B cell (primary cell): Measurements from ENCODE around the gene BARX1. TPM values are rescaled to one million over a fixed set of nuclear protein-coding genes. Genes with fewer than 3 reads are reported as not detected.

Experiments
- ATAC-seq: fragments of 200-7000 bp; cut with Tn5 transposase; one replicate; pipeline ENCODE4 v1.10.0; 2021; ENCODE audit warnings: low read depth, mild to moderate bottlenecking, moderate number of reproducible peaks, moderate library complexity
- CTCF ChIA-PET: fragments of 350-600 bp; sonication (Branson Sonifier 250); formaldehyde crosslinking; loops from one replicate; lab custom pipeline; 2021; ENCODE audit warnings: antibody characterized with exemption, inconsistent platforms; lab: Charles Lee
- POLR2A ChIA-PET: fragments of 350-600 bp; sonication (Branson Sonifier 250); formaldehyde crosslinking; loops from one replicate; lab custom pipeline; 2021; ENCODE audit warnings: antibody characterized with exemption; lab: Charles Lee
- DNase-seq: peaks from one replicate; pipeline ENCODE4 v3.0.0; 2013
- H2AFZ ChIP-seq: 2 replicates; pipeline ENCODE4 v1.6.1; 2012; ENCODE audit warnings: mild to moderate bottlenecking, low read depth, low read length; ENCODE audit not compliant: insufficient read depth, poor library complexity, severe bottlenecking
- H3K27ac ChIP-seq, 2 donors: 1 replicate in 1 of 2; 2 replicates in 1 of 2; pipeline ENCODE4 v1.5.1; 2012 to 2013; ENCODE audit warnings: low read length in 2 of 2, mild to moderate bottlenecking in 2 of 2, moderate library complexity in 1 of 2
- H3K27me3 ChIP-seq, 4 experiments: fragments of 200-600 bp in 1 of 4; sonication (generic) in 1 of 4; replicated peaks in 1 of 4; 1 replicate in 2 of 4; 2 replicates in 2 of 4; pipeline versions ENCODE4 v1.6.1 to v1.7.0; 2013 to 2016; ENCODE audit warnings: low read length in 3 of 4, mild to moderate bottlenecking in 2 of 4, mixed read lengths in 1 of 4, moderate library complexity in 1 of 4; ENCODE audit not compliant: insufficient read depth in 4 of 4, control insufficient read depth in 3 of 4; ENCODE audit errors: control extremely low read depth in 1 of 4
- H3K36me3 ChIP-seq, 2 experiments: replicated peaks in 1 of 2; 1 replicate in 1 of 2; 2 replicates in 1 of 2; pipeline versions ENCODE4 v1.6.1 to v1.7.1; 2013; ENCODE audit warnings: low read length in 1 of 2; ENCODE audit not compliant: insufficient read depth in 2 of 2, control insufficient read depth in 1 of 2; ENCODE audit errors: control extremely low read depth in 1 of 2, extremely low read depth in 1 of 2
- H3K4me1 ChIP-seq, 2 donors: fragments of 200-600 bp in 1 of 2; sonication (generic) in 1 of 2; 1 replicate in 1 of 2; 2 replicates in 1 of 2; pipeline versions ENCODE4 v1.5.1 to v1.6.1; 2013 to 2017; ENCODE audit warnings: low read length in 2 of 2; ENCODE audit not compliant: control insufficient read depth in 2 of 2, insufficient read depth in 2 of 2
- H3K4me2 ChIP-seq: replicated peaks from 2 replicates; pipeline ENCODE3; 2012; ENCODE audit warnings: mild to moderate bottlenecking, low read depth, low read length; ENCODE audit not compliant: poor library complexity, severe bottlenecking
- H3K4me3 ChIP-seq, 5 experiments: fragments of 200-600 bp in 1 of 5; sonication (generic) in 1 of 5; 1 replicate in 3 of 5; 2 replicates in 2 of 5; pipeline versions ENCODE4 v1.5.1 to v1.7.0; 2011 to 2016; ENCODE audit warnings: low read length in 4 of 5, mild to moderate bottlenecking in 4 of 5, low read depth in 2 of 5, control low read depth in 1 of 5, moderate library complexity in 1 of 5; ENCODE audit not compliant: insufficient read depth in 1 of 5; ENCODE audit errors: control extremely low read depth in 1 of 5, extremely low read depth in 1 of 5
- H3K79me2 ChIP-seq: fragments of 200-600 bp; sonication (generic); one replicate; pipeline ENCODE4 v1.6.0; 2016; ENCODE audit warnings: low read length; ENCODE audit not compliant: control insufficient read depth, insufficient read depth
- H3K9ac ChIP-seq: fragments of 200-600 bp; sonication (generic); 2 replicates; pipeline ENCODE4 v1.6.1; 2017; ENCODE audit warnings: mild to moderate bottlenecking, low read length, moderate library complexity
- H3K9me3 ChIP-seq, 3 donors: one replicate each; pipeline versions ENCODE4 v1.6.1 to v1.7.1; 2013; ENCODE audit warnings: low read length in 2 of 3; ENCODE audit not compliant: control insufficient read depth in 2 of 3, insufficient read depth in 1 of 3; ENCODE audit errors: control extremely low read depth in 1 of 3
- H4K20me1 ChIP-seq: 2 replicates; pipeline ENCODE4 v1.6.0; 2012; ENCODE audit warnings: mild to moderate bottlenecking, low read length; ENCODE audit not compliant: insufficient read depth, control insufficient read depth, poor library complexity, severe bottlenecking
- H3K27ac Mint-ChIP-seq: one replicate; pipeline ENCODE4 v1.8.0; 2021; ENCODE audit warnings: mixed read lengths
- H3K27me3 Mint-ChIP-seq: one replicate; pipeline ENCODE4 v1.8.0; 2021; ENCODE audit warnings: mixed read lengths
- H3K4me1 Mint-ChIP-seq: one replicate; pipeline ENCODE4 v1.8.0; 2021; ENCODE audit warnings: mixed read lengths
- H3K4me3 Mint-ChIP-seq: one replicate; pipeline ENCODE4 v1.8.0; 2021; ENCODE audit warnings: mixed read lengths
- H3K9me3 Mint-ChIP-seq: one replicate; pipeline ENCODE4 v1.8.0; 2022; ENCODE audit warnings: mixed read lengths; ENCODE audit not compliant: insufficient read depth
- CTCF ChIP-seq: fragments of 200-600 bp; IDR thresholded peaks from one replicate; pipeline ENCODE4 v1.8.0; 2022; ENCODE audit warnings: antibody characterized with exemption, mild to moderate bottlenecking
- EZH2 ChIP-seq: IDR thresholded peaks from 2 replicates; pipeline ENCODE4 v1.6.1; 2012; ENCODE audit warnings: borderline replicate concordance, low read depth, mild to moderate bottlenecking, moderate library complexity, low read length; ENCODE audit not compliant: insufficient read depth, poor library complexity, severe bottlenecking
- WGBS: methylation state at CpG from one replicate; pipeline ENCODE4 v1.1.5; 2013; ENCODE audit warnings: missing lambda C conversion rate; ENCODE audit not compliant: insufficient coverage; 5-methylcytosine and 5-hydroxymethylcytosine counted together
- intact Hi-C: fragments of 100-400 bp; cut with micrococcal nuclease; formaldehyde crosslinking; loops from one replicate; pipeline ENCODE4 v1.10.0; 2022
- polyA plus RNA-seq: library from polyadenylated mRNA; depleted of rRNA; stranded (reverse); fragments of >200 nt; gene quantifications from 2 replicates; pipeline ENCODE4 v1.2.3, GENCODE V29; 2012
- total RNA-seq, 2 donors: library from RNA; stranded (reverse); fragments of 120-200 nt in 1 of 2; gene quantifications; 1 replicate in 1 of 2; 2 replicates in 1 of 2; pipeline versions ENCODE4 v1.2.3 to v1.2.4, GENCODE V29; 2013 to 2022

Gene BARX1
- total and polyA plus RNA-seq, 2 donors (not counting 1 experiment from before 2014, with no cell fraction given): not detected

GRCh38 chr9:93906195-93906880 is 48.8 kb downstream of the BARX1 start:
- peaks cover 19% of the 10 kb centered on the region for H3K27me3 Mint-ChIP-seq
- H3K4me3 Mint-ChIP-seq: no peak overlapping the region
- no peak overlapping the region for H3K4me2 ChIP-seq
- no peak overlapping the region for H3K9ac ChIP-seq
- POLR2A ChIA-PET: no interaction called here
- peaks cover 0 to 3% of the 10 kb centered on the region in 2 donors for H3K4me1 ChIP-seq
- TF ChIP-seq CTCF (no peak), EZH2 (no peak)
- H4K20me1 ChIP-seq: no peaks in the 10 kb centered on the region
- H3K27me3 ChIP-seq: peaks cover 0 to 8% (median 0%) of the 10 kb centered on the region in 4 experiments
- no peak for DNase-seq
- no peak overlapping the region for H2AFZ ChIP-seq
- intact Hi-C loops: no loop called here
- H3K36me3 ChIP-seq: no peaks in the 10 kb centered on the region
- no peak overlapping the region for H3K4me3 ChIP-seq
- CTCF ChIA-PET: no interaction called here
- no peak for ATAC-seq
- 84% methylated on average over 7 of the region's 10 CpGs for WGBS
- H3K4me1 Mint-ChIP-seq: peaks cover 5% of the 10 kb centered on the region
- H3K27ac ChIP-seq: no peak overlapping the region
- H3K9me3 Mint-ChIP-seq: no peaks in the 10 kb centered on the region
- no peaks in the 10 kb centered on the region for H3K79me2 ChIP-seq
- no peak overlapping the region for H3K27ac Mint-ChIP-seq
- H3K9me3 ChIP-seq: no peaks in the 10 kb centered on the region

- ChIA-PET POLR2A (no interaction called here), CTCF (no interaction called here)
- peaks cover 0 to 3% of the 10 kb centered on the region in 2 donors for H3K4me1 ChIP-seq
- no peaks in the 10 kb centered on the region for H3K9me3 Mint-ChIP-seq
- no peak overlapping the region for H3K27ac Mint-ChIP-seq
- peaks cover 19% of the 10 kb centered on the region for H3K27me3 Mint-ChIP-seq
- H4K20me1 ChIP-seq: no peaks in the 10 kb centered on the region
- no peak overlapping the region for H3K9ac ChIP-seq
- H3K27ac ChIP-seq: no peak overlapping the region
- H3K9me3 ChIP-seq: peaks cover 0 to under 1% (median 0%) of the 10 kb centered on the region in 3 donors
- H2AFZ ChIP-seq: no peak overlapping the region
- 85% methylated on average over 5 of the region's 10 CpGs for WGBS
- peaks cover 5% of the 10 kb centered on the region for H3K4me1 Mint-ChIP-seq
- ATAC-seq: no peak
- H3K36me3 ChIP-seq: no peaks in the 10 kb centered on the region
- TF ChIP-seq EZH2 (no peak), CTCF (no peak)
- H3K4me2 ChIP-seq: no peak overlapping the region
- DNase-seq: no peak
- no peak overlapping the region for H3K4me3 Mint-ChIP-seq
- no peaks in the 10 kb centered on the region for H3K79me2 ChIP-seq
- intact Hi-C loops: no loop called here
- H3K27me3 ChIP-seq: peaks cover 0 to 8% (median 0%) of the 10 kb centered on the region in 4 experiments
- H3K4me3 ChIP-seq: no peak overlapping the region
Measured at GRCh38 chr9:93905473-93906133, 49.6 kb downstream of the BARX1 start.
